ENCODE measurements around the gene PTPRB. TPM values are rescaled to one million over a fixed set of nuclear protein-coding genes. Genes with fewer than 3 reads are reported as not detected.

Gene PTPRB
- total RNA-seq, 1 experiment from 2014 or later, result 0.17 TPM

- ChIA-PET CTCF (no interaction called here), POLR2A (no interaction called here), RAD21 (ENCODE audit: low non-redundant PET in 1 of 2, low total read pairs in 2 of 2, uncharacterized antibody in 2 of 2, unreplicated experiment in 2 of 2) (no interaction called here)
- H3K79me2 ChIP-seq (ENCODE audit: insufficient read depth, low read length), result no peaks in the 10 kb centered on the region
- H3K9me2 ChIP-seq (ENCODE audit: insufficient read depth), result no peaks in the 10 kb centered on the region
- H3K27me3 ChIP-seq (ENCODE audit: insufficient read depth, low read length), result no peaks in the 10 kb centered on the region
- TF ChIP-seq EGR1 (IDR thresholded peaks at IDR 0.05; ENCODE audit: low read depth), result no peak
- TF ChIP-seq CBX3 (IDR thresholded peaks at IDR 0.05; ENCODE audit: low read depth), result no peak
- no peak for TF ChIP-seq JUND (IDR thresholded peaks at IDR 0.05)
- TF ChIP-seq EZH2 (IDR thresholded peaks at IDR 0.05), result no peak
- no peak for TF ChIP-seq SRF (IDR thresholded peaks at IDR 0.05; ENCODE audit: low read depth)
- no peak for TF ChIP-seq EZH2phosphoT487 (IDR thresholded peaks at IDR 0.05; ENCODE audit: borderline replicate concordance)
- TF ChIP-seq ZBTB33 (IDR thresholded peaks at IDR 0.05; ENCODE audit: extremely low read depth, insufficient replicate concordance, low read length), result no peak
- no peak for TF ChIP-seq SIN3A (IDR thresholded peaks at IDR 0.05; ENCODE audit: low read depth)
- TF ChIP-seq ATF3 (IDR thresholded peaks at IDR 0.05), result no peak
- no peak for TF ChIP-seq POLR2AphosphoS5 (IDR thresholded peaks at IDR 0.05; ENCODE audit: low read depth, low read length)
- no peak for TF ChIP-seq YY1 (IDR thresholded peaks at IDR 0.05; ENCODE audit: extremely low read depth, insufficient replicate concordance, low read depth, low read length)
- TF ChIP-seq RAD21 (IDR thresholded peaks at IDR 0.05; ENCODE audit: low read depth), result no peak
- TF ChIP-seq FOSL1 (IDR thresholded peaks at IDR 0.05; ENCODE audit: low read depth), result no peak
- no peak for TF ChIP-seq MAX (IDR thresholded peaks at IDR 0.05)
- no peak overlapping the region for H3K9ac ChIP-seq (ENCODE audit: low read length)
- H3K9me3 ChIP-seq (ENCODE audit: control insufficient read depth in 1 of 2, insufficient read depth in 1 of 2, low read depth in 1 of 2, low read length in 2 of 2), result no peaks in the 10 kb centered on the region
- H4K20me1 ChIP-seq (ENCODE audit: insufficient read depth), result no peaks in the 10 kb centered on the region
- no peak overlapping the region for H3K4me3 ChIP-seq (replicated peaks in 1 of 2; ENCODE audit: low read depth in 1 of 2, low read length in 2 of 2)
- intact Hi-C loops (cut with micrococcal nuclease), result no loop called here
- H2AFZ ChIP-seq (ENCODE audit: low read depth, low read length, poor library complexity, severe bottlenecking), result no peak overlapping the region
- DNase-seq (ENCODE audit: low read depth, low spot score), result no peak
- no peak for ATAC-seq
- no peak overlapping the region for H3K27ac ChIP-seq (ENCODE audit: low read depth, low read length)
- H3K4me2 ChIP-seq (ENCODE audit: low read length), result no peak overlapping the region
- BruUV-seq (replicated peaks), result no TSS peak
- no peaks in the 10 kb centered on the region for H3K4me1 ChIP-seq (ENCODE audit: control insufficient read depth in 1 of 2, insufficient read depth in 2 of 2, low read length in 2 of 2)
- H3K36me3 ChIP-seq (ENCODE audit: control insufficient read depth in 1 of 2, insufficient read depth in 2 of 2, low read length in 2 of 2), result no peaks in the 10 kb centered on the region
Observed at GRCh38 chr12:70529647-70530046, 107.6 kb downstream of the PTPRB start.
